ENCODE data around the gene CIDEC. TPM values are rescaled to one million over a fixed set of nuclear protein-coding genes. Genes with fewer than 3 reads are reported as not detected.
"Not testable (repeated sequence)": the region's sequence is repeated elsewhere in the genome, so short reads cannot be mapped to it uniquely, and the experiment has no call there.

CIDEC gene
- total RNA-seq, 1 experiment from 2014 or later = 0.37 TPM

DNA sequence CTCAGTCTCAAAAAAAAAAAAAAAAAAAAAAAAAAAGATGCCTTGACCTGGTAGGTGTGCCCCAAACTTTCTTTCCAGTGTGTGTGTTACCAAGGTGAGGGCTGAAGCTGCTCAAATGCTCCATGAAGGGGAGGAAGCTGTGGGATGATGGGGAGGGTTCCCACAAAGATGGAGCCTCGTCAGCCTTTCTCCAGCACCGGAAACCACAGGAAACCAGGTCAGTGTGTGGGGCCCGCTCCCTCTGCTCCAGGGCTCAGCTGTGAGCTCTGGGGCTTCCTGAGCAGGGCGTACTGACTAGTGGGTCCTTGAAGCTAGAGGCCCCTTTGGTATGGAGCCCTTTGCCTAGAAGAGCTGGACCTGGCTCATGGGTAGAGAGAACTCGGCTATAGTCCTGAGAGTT is 21.9 kb upstream of the CIDEC start:
- POLR2A ChIA-PET (ENCODE audit: unreplicated experiment) = no interaction called here
- 0 out of 2 replicates have a peak, but pooled peaks cover 3% of the 10 kb centered on the region for H3K36me3 ChIP-seq (ENCODE audit: low read depth)
- H3K4me3 ChIP-seq = no peak overlapping the region; the same call in 1 of the 2 replicates
- no peaks in the 10 kb centered on the region for H3K9me3 ChIP-seq (ENCODE audit: insufficient read depth, low read depth)
- no peak overlapping the region for H3K27ac ChIP-seq
- DNase-seq = no peak
- no peaks in the 10 kb centered on the region for H4K20me1 ChIP-seq (ENCODE audit: insufficient read depth)
- H3K4me2 ChIP-seq = peak overlapping the region; percentile 80
- peaks cover 59% of the 10 kb centered on the region for H3K4me1 ChIP-seq (replicated peaks; ENCODE audit: insufficient read depth)
- no peak overlapping the region for H2AFZ ChIP-seq
- TF ChIP-seq, protein P1, sequence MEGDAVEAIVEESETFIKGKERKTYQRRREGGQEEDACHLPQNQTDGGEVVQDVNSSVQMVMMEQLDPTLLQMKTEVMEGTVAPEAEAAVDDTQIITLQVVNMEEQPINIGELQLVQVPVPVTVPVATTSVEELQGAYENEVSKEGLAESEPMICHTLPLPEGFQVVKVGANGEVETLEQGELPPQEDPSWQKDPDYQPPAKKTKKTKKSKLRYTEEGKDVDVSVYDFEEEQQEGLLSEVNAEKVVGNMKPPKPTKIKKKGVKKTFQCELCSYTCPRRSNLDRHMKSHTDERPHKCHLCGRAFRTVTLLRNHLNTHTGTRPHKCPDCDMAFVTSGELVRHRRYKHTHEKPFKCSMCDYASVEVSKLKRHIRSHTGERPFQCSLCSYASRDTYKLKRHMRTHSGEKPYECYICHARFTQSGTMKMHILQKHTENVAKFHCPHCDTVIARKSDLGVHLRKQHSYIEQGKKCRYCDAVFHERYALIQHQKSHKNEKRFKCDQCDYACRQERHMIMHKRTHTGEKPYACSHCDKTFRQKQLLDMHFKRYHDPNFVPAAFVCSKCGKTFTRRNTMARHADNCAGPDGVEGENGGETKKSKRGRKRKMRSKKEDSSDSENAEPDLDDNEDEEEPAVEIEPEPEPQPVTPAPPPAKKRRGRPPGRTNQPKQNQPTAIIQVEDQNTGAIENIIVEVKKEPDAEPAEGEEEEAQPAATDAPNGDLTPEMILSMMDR (conservative IDR thresholded peaks at IDR 0.05) = no peak
- no peak for TF ChIP-seq EZH2 (IDR thresholded peaks at IDR 0.05; ENCODE audit: low read depth)
- H3K79me2 ChIP-seq (ENCODE audit: low read depth) = no peaks in the 10 kb centered on the region
- no peaks in the 10 kb centered on the region for H3K9me2 ChIP-seq (ENCODE audit: insufficient read depth)
- BruUV-seq (replicated peaks) = no TSS peak
- intact Hi-C loops (cut with micrococcal nuclease; ENCODE audit: unreplicated experiment) = no loop called here
- CTCF ChIA-PET = no interaction called here
- peaks cover 45% of the 10 kb centered on the region for H3F3A ChIP-seq (ENCODE audit: insufficient read depth, low read depth)
- no peaks in the 10 kb centered on the region for H3K27me3 ChIP-seq (ENCODE audit: insufficient read depth, low read depth)

DNA sequence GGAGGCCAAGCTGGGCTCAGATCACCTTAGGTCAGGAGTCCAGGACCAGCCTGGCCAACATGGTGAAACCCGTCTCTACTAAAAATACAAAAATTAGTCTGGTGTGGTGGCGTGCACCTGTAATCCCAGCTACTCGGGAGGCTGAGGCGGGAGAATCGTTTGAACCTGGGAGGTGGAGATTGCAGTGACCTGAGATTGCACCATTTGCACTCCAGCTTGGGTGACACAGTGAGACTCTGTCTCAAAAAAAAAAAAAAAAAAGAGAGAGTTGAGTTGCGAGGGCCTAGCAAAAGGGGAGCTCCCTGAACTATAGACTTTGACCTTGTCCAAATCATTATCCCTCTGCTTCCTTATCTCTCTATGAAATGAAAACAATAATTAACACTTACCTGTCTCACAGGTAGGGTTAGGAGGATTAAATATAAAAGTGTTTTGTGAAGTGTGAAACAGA is 20.9 kb upstream of the CIDEC start:
- H3K36me3 ChIP-seq (ENCODE audit: low read depth); H3K4me3 ChIP-seq; intact Hi-C loops (cut with micrococcal nuclease; ENCODE audit: unreplicated experiment); H3K27me3 ChIP-seq (ENCODE audit: insufficient read depth, low read depth); H4K20me1 ChIP-seq (ENCODE audit: insufficient read depth); H2AFZ ChIP-seq; BruUV-seq (replicated peaks); DNase-seq; H3K4me2 ChIP-seq; H3K27ac ChIP-seq; H3K9me3 ChIP-seq (ENCODE audit: insufficient read depth, low read depth); CTCF ChIA-PET; H3K9me2 ChIP-seq (ENCODE audit: insufficient read depth); H3K79me2 ChIP-seq (ENCODE audit: low read depth): not testable (repeated sequence)
- Histone ChIP-seq H3F3A (ENCODE audit: insufficient read depth, low read depth) (peaks cover 54% of the 10 kb centered on the region), H3K4me1 (replicated peaks; ENCODE audit: insufficient read depth) (peaks cover 69% of the 10 kb centered on the region)
- POLR2A ChIA-PET (ENCODE audit: unreplicated experiment) = interaction anchor here (0.7 kb wide), 1 partner anchor 12 kb away, joined by 3 read pairs; no protein-coding TSS in a partner anchor

DNA sequence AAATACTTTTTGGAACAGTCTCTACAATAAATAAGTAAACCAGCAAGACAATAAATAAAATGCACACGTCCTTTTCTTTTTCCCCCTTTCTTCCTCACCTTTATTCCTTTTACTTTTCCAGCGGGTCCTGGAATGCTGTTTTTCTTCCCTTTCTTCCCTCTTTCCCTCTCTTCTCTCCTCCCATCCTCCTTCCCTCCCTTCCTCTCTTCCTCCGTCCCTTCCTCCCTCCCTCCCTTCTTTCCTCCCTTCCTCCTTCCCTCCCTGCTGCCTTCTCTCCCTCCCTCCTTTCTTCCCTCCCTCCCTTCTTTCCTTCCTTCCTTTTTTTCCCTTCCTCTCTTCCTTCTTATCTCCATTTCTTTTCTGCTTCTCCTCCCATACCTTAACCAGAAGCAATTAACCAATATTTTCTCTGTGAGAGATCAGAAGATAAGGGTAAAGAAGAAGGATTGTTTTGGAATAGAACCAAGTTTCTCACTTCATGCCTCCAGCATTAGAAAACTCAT is 19.3 kb upstream of the CIDEC start:
- Histone ChIP-seq H3K27me3 (ENCODE audit: insufficient read depth, low read depth) (no peaks in the 10 kb centered on the region), H2AFZ (no peak overlapping the region), H3K4me2 (peak overlapping the region; percentile 71), H3K9me2 (ENCODE audit: insufficient read depth) (no peaks in the 10 kb centered on the region), H3F3A (ENCODE audit: insufficient read depth, low read depth) (peaks cover 68% of the 10 kb centered on the region), H3K27ac (no peak overlapping the region), H3K36me3 (ENCODE audit: low read depth) (no peaks in the 10 kb centered on the region), H4K20me1 (ENCODE audit: insufficient read depth) (no peaks in the 10 kb centered on the region), H3K4me3 (no peak overlapping the region), H3K4me1 (replicated peaks; ENCODE audit: insufficient read depth) (peaks cover 74% of the 10 kb centered on the region), H3K79me2 (ENCODE audit: low read depth) (peaks cover 13% of the 10 kb centered on the region), H3K9me3 (ENCODE audit: insufficient read depth, low read depth) (no peaks in the 10 kb centered on the region)
- POLR2A ChIA-PET (ENCODE audit: unreplicated experiment) = no interaction called here
- TF ChIP-seq, protein P1 (conservative IDR thresholded peaks at IDR 0.05) = no peak
- no peak for TF ChIP-seq EZH2 (IDR thresholded peaks at IDR 0.05; ENCODE audit: low read depth)
- no peak for DNase-seq
- no TSS peak for BruUV-seq (replicated peaks)
- CTCF ChIA-PET = no interaction called here
- intact Hi-C loops (cut with micrococcal nuclease; ENCODE audit: unreplicated experiment) = loop anchor here (5.0 kb wide), 1 partner anchor 57 kb away; the partner anchor contains the start of gene RPUSD3

Measured in PC-9 (cell line).